Colonic mucosa (tissue), 4 donors: ENCODE results near the gene FGD1. TPM values are rescaled to one million over a fixed set of nuclear protein-coding genes. Genes with fewer than 3 reads are reported as not detected.
"Not testable (repeated sequence)": the region's sequence is repeated elsewhere in the genome, so short reads cannot be mapped to it uniquely, and the experiment has no call there.

Experiments used
- DNase-seq: peaks from one replicate; pipeline ENCODE4 v3.0.0-alpha.2; 2020
- H3K27ac ChIP-seq: fragments of 200-600 bp; one replicate; pipeline ENCODE4 v1.8.0; 2021
- H3K27me3 ChIP-seq: fragments of 200-600 bp; one replicate; pipeline ENCODE4 v1.8.0; 2021
- H3K36me3 ChIP-seq: fragments of 200-600 bp; one replicate; pipeline ENCODE4 v1.8.0; 2021
- H3K4me1 ChIP-seq: fragments of 200-600 bp; one replicate; pipeline ENCODE4 v1.8.0; 2021; ENCODE audit warnings: mild to moderate bottlenecking
- H3K4me3 ChIP-seq: fragments of 200-600 bp; one replicate; pipeline ENCODE4 v1.8.0; 2021
- H3K9ac ChIP-seq, 2 donors: one replicate each; pipeline ENCODE4 v1.7.0; 2013; ENCODE audit warnings: control low read depth in 2 of 2, low read depth in 2 of 2, low read length in 2 of 2
- H3K9me3 ChIP-seq: fragments of 200-600 bp; one replicate; pipeline ENCODE4 v1.8.0; 2021
- CTCF ChIP-seq: fragments of 200-600 bp; IDR thresholded peaks from one replicate; pipeline ENCODE4 v1.8.0; 2022; ENCODE audit warnings: antibody characterized with exemption, mild to moderate bottlenecking
- intact Hi-C: fragments of 100-400 bp; cut with DNase I; formaldehyde crosslinking; loops from one replicate; pipeline ENCODE4 v1.14.1; 2022
- total RNA-seq, 2 donors: library from RNA; stranded (reverse); fragmentation: NEBNext Ultra II Directional in 1 of 2; extraction: Animal tissue kit (Norgen Biotek cat#: 25700) in 1 of 2; gene quantifications; one replicate each; pipeline ENCODE4 v1.2.1, GENCODE V29; 2021
- donor health status: healthy.
- donor health status: DM: no; HTN: no; CAD: no.
- donor health status: DM: no; HTN: no; CAD: no.

The FGD1 gene
- total RNA-seq, 2 donors from 2014 or later: 4.9 to 5.5 TPM

GRCh38 chrX:54494989-54495813 is 833 bp downstream of the FGD1 start:
- Histone ChIP-seq H3K9ac (peak overlapping the region; percentile 6 to 68), H3K9me3 (no peaks in the 10 kb centered on the region), H3K27me3 (no peaks in the 10 kb centered on the region), H3K36me3 (no peaks in the 10 kb centered on the region), H3K4me3 (peak overlapping the region; percentile 50), H3K27ac (no peak overlapping the region), H3K4me1 (no peaks in the 10 kb centered on the region)
- DNase-seq: no peak
- TF ChIP-seq CTCF: no peak
- intact Hi-C loops: no loop called here

GRCh38 chrX:54494166-54494988 is 1.7 kb downstream of the FGD1 start:
- Histone ChIP-seq H3K9me3 (no peaks in the 10 kb centered on the region), H3K4me1 (no peaks in the 10 kb centered on the region), H3K36me3 (no peaks in the 10 kb centered on the region), H3K27me3 (no peaks in the 10 kb centered on the region), H3K9ac (peak overlapping the region; percentile 6 to 68), H3K4me3 (peak overlapping the region; percentile 50), H3K27ac (no peak overlapping the region)
- intact Hi-C loops: no loop called here
- no peak for DNase-seq
- TF ChIP-seq CTCF: no peak

- Histone ChIP-seq H3K9me3 (no peaks in the 10 kb centered on the region), H3K27ac (no peak overlapping the region), H3K4me1 (no peaks in the 10 kb centered on the region), H3K36me3 (no peaks in the 10 kb centered on the region), H3K4me3 (no peak overlapping the region), H3K9ac (no peak overlapping the region), H3K27me3 (no peaks in the 10 kb centered on the region)
- DNase-seq: no peak
- no peak for TF ChIP-seq CTCF
- intact Hi-C loops: no loop called here
Observed at GRCh38 chrX:54492340-54492739, 3.7 kb downstream of the FGD1 start.

- H3K27me3 ChIP-seq, H3K9me3 ChIP-seq, intact Hi-C loops, H3K36me3 ChIP-seq, H3K27ac ChIP-seq, H3K9ac ChIP-seq, H3K4me3 ChIP-seq, H3K4me1 ChIP-seq, DNase-seq: not testable (repeated sequence)
Observed at GRCh38 chrX:54489819-54490218, 6.2 kb downstream of the FGD1 start.

GRCh38 chrX:54484666-54485065 is 11.4 kb downstream of the FGD1 start:
- intact Hi-C loops: loop anchor here (2.0 kb wide), 1 partner anchor 44 kb away; no protein-coding TSS in a partner anchor
- no peaks in the 10 kb centered on the region for H3K9me3 ChIP-seq
- H3K4me3 ChIP-seq: no peak overlapping the region
- H3K27me3 ChIP-seq: no peaks in the 10 kb centered on the region
- H3K9ac ChIP-seq: no peak overlapping the region
- no peak overlapping the region for H3K27ac ChIP-seq
- no peaks in the 10 kb centered on the region for H3K4me1 ChIP-seq
- no peaks in the 10 kb centered on the region for H3K36me3 ChIP-seq
- no peak for DNase-seq
- TF ChIP-seq CTCF: no peak
